Measurements from ENCODE around the gene CTNS. TPM values are rescaled to one million over a fixed set of nuclear protein-coding genes. Genes with fewer than 3 reads are reported as not detected.

Gene CTNS
- total RNA-seq, 4 donors from 2014 or later, result 10.8 to 17.8 (median 13.8) TPM

DNA sequence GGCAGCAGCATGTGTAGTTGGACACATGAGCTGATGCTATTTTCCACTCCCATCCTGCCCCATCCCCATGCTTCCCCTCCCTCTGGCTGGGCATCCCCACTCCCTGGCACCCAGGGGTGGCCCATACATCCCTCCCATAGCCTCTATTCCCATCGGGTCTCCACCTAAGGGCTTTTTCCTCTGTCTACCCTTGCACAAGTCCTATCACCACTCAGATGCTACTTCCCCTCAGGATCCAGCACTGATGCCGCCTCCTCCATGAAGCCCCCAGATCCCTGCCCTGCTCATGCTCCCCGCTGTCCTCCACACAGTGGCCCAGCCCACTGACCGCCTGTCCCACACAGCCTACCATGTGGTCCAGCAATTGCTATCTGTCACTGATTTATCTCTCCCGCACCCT, 43.2 kb upstream of the CTNS start:
- no peaks in the 10 kb centered on the region for H3K9me3 ChIP-seq
- H3K4me1 ChIP-seq, result no peaks in the 10 kb centered on the region
- TF ChIP-seq POLR2A (IDR thresholded peaks at IDR 0.05), result no peak
- TF ChIP-seq, protein P1, sequence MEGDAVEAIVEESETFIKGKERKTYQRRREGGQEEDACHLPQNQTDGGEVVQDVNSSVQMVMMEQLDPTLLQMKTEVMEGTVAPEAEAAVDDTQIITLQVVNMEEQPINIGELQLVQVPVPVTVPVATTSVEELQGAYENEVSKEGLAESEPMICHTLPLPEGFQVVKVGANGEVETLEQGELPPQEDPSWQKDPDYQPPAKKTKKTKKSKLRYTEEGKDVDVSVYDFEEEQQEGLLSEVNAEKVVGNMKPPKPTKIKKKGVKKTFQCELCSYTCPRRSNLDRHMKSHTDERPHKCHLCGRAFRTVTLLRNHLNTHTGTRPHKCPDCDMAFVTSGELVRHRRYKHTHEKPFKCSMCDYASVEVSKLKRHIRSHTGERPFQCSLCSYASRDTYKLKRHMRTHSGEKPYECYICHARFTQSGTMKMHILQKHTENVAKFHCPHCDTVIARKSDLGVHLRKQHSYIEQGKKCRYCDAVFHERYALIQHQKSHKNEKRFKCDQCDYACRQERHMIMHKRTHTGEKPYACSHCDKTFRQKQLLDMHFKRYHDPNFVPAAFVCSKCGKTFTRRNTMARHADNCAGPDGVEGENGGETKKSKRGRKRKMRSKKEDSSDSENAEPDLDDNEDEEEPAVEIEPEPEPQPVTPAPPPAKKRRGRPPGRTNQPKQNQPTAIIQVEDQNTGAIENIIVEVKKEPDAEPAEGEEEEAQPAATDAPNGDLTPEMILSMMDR (IDR thresholded peaks at IDR 0.05), result no peak
- no peaks in the 10 kb centered on the region for H3K36me3 ChIP-seq
- intact Hi-C loops (cut with DNase I; ENCODE audit: low total_unique reads), result no loop called here
- no peak for DNase-seq
- no peaks in the 10 kb centered on the region for H3K27me3 ChIP-seq
- no peak overlapping the region for H3K27ac ChIP-seq
- no peak overlapping the region for H3K4me3 ChIP-seq

DNA sequence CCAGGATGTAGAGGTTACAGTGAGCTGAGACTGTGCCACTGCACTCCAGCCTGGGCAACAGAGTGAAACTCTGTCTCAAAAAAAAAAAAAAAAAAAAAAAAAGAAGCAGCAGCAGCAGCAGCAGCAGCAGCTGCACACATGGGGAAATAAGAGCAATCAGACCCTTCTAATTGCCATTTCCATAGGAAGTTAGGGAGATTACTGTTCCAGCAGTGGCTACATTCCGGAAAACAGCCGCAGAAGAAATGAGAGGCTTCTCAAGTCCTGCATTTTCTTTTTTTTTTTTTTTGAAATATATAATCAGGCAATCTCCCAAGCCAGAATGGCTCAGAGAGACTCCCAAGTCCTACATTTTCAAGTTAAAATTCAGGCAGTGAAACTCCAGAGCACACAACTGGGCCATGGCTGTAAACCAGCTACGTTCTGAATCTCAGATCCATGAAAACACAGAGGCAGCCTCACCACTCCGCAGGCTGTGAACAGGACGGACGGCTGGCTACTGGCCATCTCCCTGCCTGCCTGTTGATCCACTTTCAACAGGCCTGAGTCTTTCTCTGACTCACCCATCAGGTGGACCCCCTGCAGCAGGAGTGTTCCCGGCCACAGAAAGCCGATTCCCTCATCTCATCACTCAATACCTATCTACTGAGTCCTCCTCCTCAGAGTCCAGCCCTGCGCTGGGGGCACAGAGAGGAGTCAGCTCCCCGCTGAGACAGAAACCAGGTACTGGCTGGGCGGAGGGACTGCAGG, 42.3 kb upstream of the CTNS start:
- no peak for TF ChIP-seq POLR2A (IDR thresholded peaks at IDR 0.05)
- TF ChIP-seq, protein P1 (IDR thresholded peaks at IDR 0.05), result no peak
- DNase-seq, result no peak
- intact Hi-C loops (cut with DNase I; ENCODE audit: low total_unique reads), result no loop called here

DNA sequence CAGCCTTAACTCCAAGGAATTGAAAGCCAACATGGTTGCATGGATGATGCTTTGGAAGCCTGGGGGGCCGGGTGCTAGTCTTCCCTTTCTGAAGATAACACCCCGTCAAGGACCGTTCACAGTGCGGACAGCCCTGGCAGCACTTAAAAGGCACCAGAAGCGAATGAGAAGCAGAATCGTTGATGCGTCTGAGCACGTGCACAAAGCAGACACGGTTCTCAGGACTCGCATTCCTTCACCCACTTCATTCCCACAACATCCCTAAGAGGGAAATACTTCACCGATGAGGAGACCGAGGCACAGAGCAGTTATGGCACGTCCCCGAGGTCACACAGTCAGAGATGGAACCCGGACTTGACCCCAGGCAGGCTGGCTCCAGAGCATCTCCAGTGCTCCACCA, 41.6 kb upstream of the CTNS start:
- no peak overlapping the region for H3K27ac ChIP-seq
- no peaks in the 10 kb centered on the region for H3K36me3 ChIP-seq
- DNase-seq, result no peak
- no peaks in the 10 kb centered on the region for H3K9me3 ChIP-seq
- H3K27me3 ChIP-seq, result no peaks in the 10 kb centered on the region
- H3K4me1 ChIP-seq, result no peaks in the 10 kb centered on the region
- no peak overlapping the region for H3K4me3 ChIP-seq
- intact Hi-C loops (cut with DNase I; ENCODE audit: low total_unique reads), result no loop called here
- TF ChIP-seq POLR2A (IDR thresholded peaks at IDR 0.05), result no peak
- TF ChIP-seq, protein P1 (IDR thresholded peaks at IDR 0.05), result no peak

More for the DNA sequence above, 42.3 kb upstream of the CTNS start:
- no peak overlapping the region for H3K4me3 ChIP-seq
- H3K9me3 ChIP-seq, result no peaks in the 10 kb centered on the region
- H3K4me1 ChIP-seq, result no peaks in the 10 kb centered on the region
- H3K27ac ChIP-seq, result no peak overlapping the region
- H3K27me3 ChIP-seq, result no peaks in the 10 kb centered on the region
- H3K36me3 ChIP-seq, result no peaks in the 10 kb centered on the region

DNA sequence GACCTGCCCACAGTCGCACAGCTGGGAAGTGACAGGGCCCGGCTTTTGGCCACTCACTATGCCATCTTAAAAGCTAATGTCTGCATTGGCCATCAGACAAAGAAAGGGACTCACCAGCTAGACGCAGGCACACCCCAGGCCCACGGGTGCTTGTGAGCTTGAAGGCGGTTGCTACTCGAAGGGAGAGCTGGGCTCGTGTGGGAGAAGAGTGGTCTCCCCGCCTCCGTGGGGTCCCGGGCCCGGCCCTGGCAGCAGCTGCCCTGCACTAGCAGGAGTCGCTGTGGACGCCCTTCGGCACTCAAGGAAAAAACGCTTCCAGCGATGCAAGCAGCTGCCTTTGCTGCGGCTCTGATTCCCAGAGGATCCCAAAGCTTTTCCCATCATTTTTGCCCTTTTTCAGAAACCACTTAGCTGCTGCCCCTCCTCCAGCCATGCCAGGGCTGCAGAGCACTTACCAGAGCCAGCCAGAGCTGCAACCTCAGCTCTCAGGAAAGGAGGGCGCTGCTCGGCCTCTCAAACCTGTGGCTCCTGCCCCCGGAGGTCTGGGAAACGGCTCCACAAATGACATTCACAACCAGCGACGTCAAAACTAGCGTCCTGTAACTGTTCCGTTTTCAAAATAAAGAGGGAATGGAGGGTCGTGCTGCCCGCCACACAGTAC, 39.6 kb upstream of the CTNS start:
- H3K4me3 ChIP-seq, result no peak overlapping the region
- no peaks in the 10 kb centered on the region for H3K36me3 ChIP-seq
- H3K9me3 ChIP-seq, result no peaks in the 10 kb centered on the region
- no peak overlapping the region for H3K27ac ChIP-seq
- TF ChIP-seq, protein P1 (IDR thresholded peaks at IDR 0.05), result no peak
- no peak for TF ChIP-seq POLR2A (IDR thresholded peaks at IDR 0.05)
- intact Hi-C loops (cut with DNase I; ENCODE audit: low total_unique reads), result no loop called here
- H3K27me3 ChIP-seq, result no peaks in the 10 kb centered on the region
- H3K4me1 ChIP-seq, result no peaks in the 10 kb centered on the region
- no peak for DNase-seq

DNA sequence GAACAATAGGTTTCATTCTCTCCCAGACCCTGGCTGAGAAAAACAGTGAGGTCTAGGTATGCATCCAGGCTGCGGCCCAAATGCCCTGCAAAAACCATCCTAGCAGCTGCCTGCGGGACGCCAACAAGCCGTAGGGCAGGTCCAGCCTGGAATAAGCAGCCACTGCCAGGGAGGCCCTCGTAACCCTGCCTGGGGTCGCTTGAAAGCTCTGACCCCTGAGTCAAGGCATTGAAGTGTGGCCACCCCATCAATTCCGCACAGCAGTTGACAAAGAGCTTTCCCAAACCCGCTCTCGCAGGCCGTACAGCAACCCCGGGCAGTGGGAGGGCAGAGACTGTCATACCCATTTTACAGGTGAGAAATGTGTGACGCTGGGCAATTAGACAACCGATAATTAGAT, 38.5 kb upstream of the CTNS start:
- no peak for DNase-seq
- no peak overlapping the region for H3K4me3 ChIP-seq
- intact Hi-C loops (cut with DNase I; ENCODE audit: low total_unique reads), result no loop called here
- no peaks in the 10 kb centered on the region for H3K27me3 ChIP-seq
- H3K9me3 ChIP-seq, result no peaks in the 10 kb centered on the region
- H3K27ac ChIP-seq, result no peak overlapping the region
- no peak for TF ChIP-seq POLR2A (IDR thresholded peaks at IDR 0.05)
- TF ChIP-seq, protein P1 (IDR thresholded peaks at IDR 0.05), result no peak
- no peaks in the 10 kb centered on the region for H3K36me3 ChIP-seq
- H3K4me1 ChIP-seq, result no peaks in the 10 kb centered on the region

All from uterus (tissue), 4 donors.